ENCODE results near the gene ZNF205.

GRCh38 chr16:3152991-3153368 lies 40.6 kb downstream of the ZNF205 start:
- TF ChIP-seq CTCF (IDR thresholded peaks at IDR 0.05) (no peak), POLR2A (IDR thresholded peaks at IDR 0.05) (no peak), POLR2AphosphoS5 (IDR thresholded peaks at IDR 0.05) (no peak)

All from prostate gland (tissue), 2 donors.